ENCODE measurements around the gene ESX1. TPM values are rescaled to one million over a fixed set of nuclear protein-coding genes. Genes with fewer than 3 reads are reported as not detected.
A peak's percentile ranks its signal among the peaks of the same experiment; 100 is the strongest.
"Not testable (repeated sequence)": the region's sequence is repeated elsewhere in the genome, so short reads cannot be mapped to it uniquely, and the experiment has no call there.

The ESX1 gene
- not detected for total RNA-seq

GRCh38 chrX:104254442-104255115, at the start of gene ESX1:
Gene ESX1, minus strand, starts transcription at chrX:104254933. Its CDS starts 84 bp downstream, at chrX:104254849.
- no peak for DNase-seq (ENCODE audit: low spot score)

GRCh38 chrX:104295636-104296035, 40.9 kb upstream of the ESX1 start:
- no peak for DNase-seq (ENCODE audit: low spot score)

- no peak for DNase-seq (ENCODE audit: low spot score)
Observed at GRCh38 chrX:104288961-104289360, 34.2 kb upstream of the ESX1 start.

GRCh38 chrX:104288269-104288668, 33.5 kb upstream of the ESX1 start:
- no peak for DNase-seq (ENCODE audit: low spot score)

GRCh38 chrX:104285201-104285600, 30.5 kb upstream of the ESX1 start:
- DNase-seq (ENCODE audit: low spot score): no peak

GRCh38 chrX:104284507-104284906, 29.8 kb upstream of the ESX1 start:
- DNase-seq (ENCODE audit: low spot score): no peak

- DNase-seq (ENCODE audit: low spot score): no peak
Observed at GRCh38 chrX:104282166-104282725, 27.5 kb upstream of the ESX1 start.

- DNase-seq (ENCODE audit: low spot score): no peak
Observed at GRCh38 chrX:104281564-104281963, 26.8 kb upstream of the ESX1 start.

GRCh38 chrX:104280609-104281008, 25.9 kb upstream of the ESX1 start:
- DNase-seq (ENCODE audit: low spot score): no peak

- peak; percentile 32 for DNase-seq (ENCODE audit: low spot score)
Observed at GRCh38 chrX:104270916-104271512, 16.3 kb upstream of the ESX1 start.

GRCh38 chrX:104270212-104270611, 15.5 kb upstream of the ESX1 start:
- DNase-seq (ENCODE audit: low spot score): no peak

- no peak for DNase-seq (ENCODE audit: low spot score)
Observed at GRCh38 chrX:104255465-104255864, 732 bp upstream of the ESX1 start.

GRCh38 chrX:104253567-104254441, 929 bp downstream of the ESX1 start:
- no peak for DNase-seq (ENCODE audit: low spot score)

GRCh38 chrX:104250470-104250869, 4.3 kb downstream of the ESX1 start:
- no peak for DNase-seq (ENCODE audit: low spot score)

GRCh38 chrX:104230060-104230459, 24.7 kb downstream of the ESX1 start:
- not testable (repeated sequence) for DNase-seq (ENCODE audit: low spot score)

GRCh38 chrX:104211187-104211586, 43.5 kb downstream of the ESX1 start:
- no peak for DNase-seq (ENCODE audit: low spot score)

- DNase-seq (ENCODE audit: low spot score): no peak
Observed at GRCh38 chrX:104205548-104205947, 49.2 kb downstream of the ESX1 start.

Other genes with a start within 250 kb of the ESX1 start
- not detected for gene H2BW1, start 241.2 kb downstream of the ESX1 start, total RNA-seq
- gene H2BW2, start 215.0 kb downstream of the ESX1 start, total RNA-seq: 0.17 TPM
- gene TMSB15C, start 178.7 kb downstream of the ESX1 start, total RNA-seq: 2.4 TPM
- gene ZCCHC18, start 142.4 kb downstream of the ESX1 start, total RNA-seq: 1.0 TPM
- gene SLC25A53, start 97.9 kb downstream of the ESX1 start, total RNA-seq: 14.5 TPM
- gene FAM199X, start 88.5 kb downstream of the ESX1 start, total RNA-seq: 18.9 TPM

Measured in mucosa of gallbladder (tissue), 1 donor.